Endothelial cell (in vitro differentiated cells): ENCODE measurements around the gene TGFB1I1. TPM values are rescaled to one million over a fixed set of nuclear protein-coding genes. Genes with fewer than 3 reads are reported as not detected.
"Not testable (repeated sequence)": the region's sequence is repeated elsewhere in the genome, so short reads cannot be mapped to it uniquely, and the experiment has no call there.

ENCODE experiments used
- DNase-seq: peaks from one replicate; pipeline ENCODE4 v3.0.0; 2021; ENCODE audit warnings: low spot score
- H3K27ac Mint-ChIP-seq: one replicate; pipeline ENCODE4 v1.8.0; 2021; ENCODE audit warnings: mixed read lengths, inconsistent platforms; ENCODE audit not compliant: unreplicated experiment
- H3K27me3 Mint-ChIP-seq: one replicate; pipeline ENCODE4 v1.8.0; 2021; ENCODE audit warnings: mild to moderate bottlenecking, moderate library complexity, mixed read lengths, inconsistent platforms; ENCODE audit not compliant: unreplicated experiment
- H3K36me3 Mint-ChIP-seq: one replicate; pipeline ENCODE4 v1.8.0; 2021; ENCODE audit warnings: mild to moderate bottlenecking, low read depth, mixed read lengths, inconsistent platforms; ENCODE audit not compliant: unreplicated experiment
- H3K4me1 Mint-ChIP-seq: one replicate; pipeline ENCODE4 v1.8.0; 2021; ENCODE audit warnings: mild to moderate bottlenecking, mixed read lengths, inconsistent platforms; ENCODE audit not compliant: unreplicated experiment
- H3K4me3 Mint-ChIP-seq: one replicate; pipeline ENCODE4 v1.8.0; 2021; ENCODE audit warnings: mild to moderate bottlenecking, mixed read lengths, inconsistent platforms; ENCODE audit not compliant: unreplicated experiment
- H3K9me3 Mint-ChIP-seq: one replicate; pipeline ENCODE4 v1.8.0; 2021; ENCODE audit warnings: mixed read lengths, inconsistent platforms; ENCODE audit not compliant: unreplicated experiment
- CTCF ChIP-seq: fragments of 200-600 bp; sonication (generic); IDR thresholded peaks from one replicate; pipeline ENCODE4 v1.5.0; 2021; ENCODE audit warnings: antibody characterized with exemption; ENCODE audit not compliant: unreplicated experiment
- total RNA-seq: library from RNA; stranded (reverse); fragmentation: NEBNext Ultra II Directional; extraction: Animal tissue kit (Norgen Biotek cat#: 25700); gene quantifications from one replicate; pipeline ENCODE4 v1.2.1, GENCODE V29; 2021; ENCODE audit not compliant: unreplicated experiment

TGFB1I1 gene
- total RNA-seq, 1 donor from 2014 or later = 42.5 TPM

- H3K4me1 Mint-ChIP-seq = peaks cover 4% of the 10 kb centered on the region
- TF ChIP-seq CTCF = no peak
- no peak overlapping the region for H3K27ac Mint-ChIP-seq
- no peak for DNase-seq
- H3K4me3 Mint-ChIP-seq = no peak overlapping the region
- H3K27me3 Mint-ChIP-seq = no peaks in the 10 kb centered on the region
- H3K36me3 Mint-ChIP-seq = no peaks in the 10 kb centered on the region
- H3K9me3 Mint-ChIP-seq = no peaks in the 10 kb centered on the region
These were observed 36.4 kb upstream of the TGFB1I1 start for GRCh38 chr16:31435341-31436220.

- no peak for TF ChIP-seq CTCF
These were observed 35.5 kb upstream of the TGFB1I1 start for GRCh38 chr16:31436221-31437045.

GRCh38 chr16:31438414-31438813 lies 33.5 kb upstream of the TGFB1I1 start:
- no peaks in the 10 kb centered on the region for H3K9me3 Mint-ChIP-seq
- H3K27ac Mint-ChIP-seq = no peak overlapping the region
- no peak for DNase-seq
- no peaks in the 10 kb centered on the region for H3K36me3 Mint-ChIP-seq
- H3K4me3 Mint-ChIP-seq = no peak overlapping the region
- H3K4me1 Mint-ChIP-seq = peaks cover 7% of the 10 kb centered on the region
- H3K27me3 Mint-ChIP-seq = peaks cover 2% of the 10 kb centered on the region
- TF ChIP-seq CTCF = no peak

More at GRCh38 chr16:31436221-31437045, 35.5 kb upstream of the TGFB1I1 start:
- DNase-seq = no peak
- Mint-ChIP-seq H3K4me3 (no peak overlapping the region), H3K4me1 (peaks cover 4% of the 10 kb centered on the region), H3K9me3 (no peaks in the 10 kb centered on the region), H3K36me3 (no peaks in the 10 kb centered on the region), H3K27ac (no peak overlapping the region), H3K27me3 (no peaks in the 10 kb centered on the region)

DNA sequence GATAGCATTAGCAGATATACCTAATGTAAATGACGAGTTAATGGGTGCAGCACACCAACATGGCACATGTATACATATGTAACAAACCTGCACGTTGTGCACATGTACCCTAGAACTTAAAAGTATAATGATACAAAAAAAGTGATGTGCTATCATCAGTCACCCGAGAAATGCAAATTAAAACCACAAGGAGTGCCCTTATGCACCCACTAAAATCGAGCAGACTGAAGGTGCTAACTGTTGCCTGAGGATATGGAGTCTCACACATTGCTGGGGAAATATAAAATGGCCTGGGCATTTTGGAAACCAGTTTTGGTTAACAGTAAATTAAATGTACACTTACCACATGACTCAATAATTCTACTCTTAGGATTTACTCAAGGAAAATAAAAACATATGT lies 32.9 kb upstream of the TGFB1I1 start:
- not testable (repeated sequence) for H3K9me3 Mint-ChIP-seq, DNase-seq, H3K4me1 Mint-ChIP-seq, H3K4me3 Mint-ChIP-seq, H3K27me3 Mint-ChIP-seq, H3K27ac Mint-ChIP-seq, H3K36me3 Mint-ChIP-seq

GRCh38 chr16:31439519-31439918 lies 32.4 kb upstream of the TGFB1I1 start:
- DNase-seq = no peak
- Mint-ChIP-seq H3K4me3 (no peak overlapping the region), H3K36me3 (no peaks in the 10 kb centered on the region), H3K27ac (no peak overlapping the region), H3K27me3 (peaks cover 2% of the 10 kb centered on the region), H3K9me3 (no peaks in the 10 kb centered on the region), H3K4me1 (peaks cover 7% of the 10 kb centered on the region)
- no peak for TF ChIP-seq CTCF
